B cell (primary cell): ENCODE data around the gene ITGB7.

Source experiments
- EZH2 ChIP-seq: IDR thresholded peaks from 2 replicates; pipeline ENCODE4 v1.6.1; 2012; ENCODE audit warnings: borderline replicate concordance, low read depth, mild to moderate bottlenecking, moderate library complexity, low read length; ENCODE audit not compliant: insufficient read depth, poor library complexity, severe bottlenecking
- TF ChIP-seq, protein P1 (sequence below): fragments of 200-600 bp; IDR thresholded peaks from one replicate; pipeline ENCODE4 v1.8.0; 2022; ENCODE audit warnings: antibody characterized with exemption, mild to moderate bottlenecking

DNA sequence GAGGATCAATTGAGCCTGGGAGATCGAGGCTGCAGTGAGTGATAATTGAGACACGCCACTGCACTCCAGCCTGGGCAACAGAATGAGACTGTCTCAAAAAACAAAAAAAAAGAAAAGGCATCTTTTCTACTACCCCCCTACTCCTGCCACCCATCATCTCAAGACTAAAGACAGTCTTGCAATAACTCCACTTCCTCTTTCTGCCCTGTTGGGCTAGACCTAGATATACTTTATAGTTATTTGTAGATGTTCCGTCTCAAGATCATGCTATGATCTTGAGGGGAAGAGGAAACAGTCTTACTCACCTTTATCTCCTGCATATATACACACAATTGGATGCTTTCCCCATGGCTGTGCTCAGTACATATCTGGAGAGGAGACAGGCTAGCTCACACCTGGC is 48.9 kb upstream of the ITGB7 start:
- TF ChIP-seq, protein P1, sequence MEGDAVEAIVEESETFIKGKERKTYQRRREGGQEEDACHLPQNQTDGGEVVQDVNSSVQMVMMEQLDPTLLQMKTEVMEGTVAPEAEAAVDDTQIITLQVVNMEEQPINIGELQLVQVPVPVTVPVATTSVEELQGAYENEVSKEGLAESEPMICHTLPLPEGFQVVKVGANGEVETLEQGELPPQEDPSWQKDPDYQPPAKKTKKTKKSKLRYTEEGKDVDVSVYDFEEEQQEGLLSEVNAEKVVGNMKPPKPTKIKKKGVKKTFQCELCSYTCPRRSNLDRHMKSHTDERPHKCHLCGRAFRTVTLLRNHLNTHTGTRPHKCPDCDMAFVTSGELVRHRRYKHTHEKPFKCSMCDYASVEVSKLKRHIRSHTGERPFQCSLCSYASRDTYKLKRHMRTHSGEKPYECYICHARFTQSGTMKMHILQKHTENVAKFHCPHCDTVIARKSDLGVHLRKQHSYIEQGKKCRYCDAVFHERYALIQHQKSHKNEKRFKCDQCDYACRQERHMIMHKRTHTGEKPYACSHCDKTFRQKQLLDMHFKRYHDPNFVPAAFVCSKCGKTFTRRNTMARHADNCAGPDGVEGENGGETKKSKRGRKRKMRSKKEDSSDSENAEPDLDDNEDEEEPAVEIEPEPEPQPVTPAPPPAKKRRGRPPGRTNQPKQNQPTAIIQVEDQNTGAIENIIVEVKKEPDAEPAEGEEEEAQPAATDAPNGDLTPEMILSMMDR, result no peak
- no peak for TF ChIP-seq EZH2
